SK-N-MC (cell line): ENCODE measurements around the gene RNPS1.

Experiments used
- DNase-seq: peaks from one replicate; pipeline ENCODE4 v3.0.0-alpha.2; 2011; ENCODE audit warnings: low read depth, low spot score
- H3K27ac ChIP-seq: fragments of 200-600 bp; sonication (generic); 2 replicates; pipeline ENCODE4 v1.5.1; 2016; ENCODE audit warnings: mixed run types
- H3K36me3 ChIP-seq: fragments of 200-600 bp; sonication (generic); 2 replicates; pipeline ENCODE4 v1.6.1; 2017; ENCODE audit warnings: antibody characterized with exemption, low read length, mixed read lengths; ENCODE audit not compliant: insufficient read depth
- H3K4me3 ChIP-seq: fragments of 200-600 bp; sonication (generic); 2 replicates; pipeline ENCODE4 v1.5.1; 2016
- H3K9ac ChIP-seq: fragments of 200-600 bp; sonication (generic); 2 replicates; pipeline ENCODE4 v1.8.0; 2017; ENCODE audit warnings: mixed run types, mixed read lengths; ENCODE audit not compliant: insufficient read length
- H3K9me3 ChIP-seq: fragments of 200-600 bp; sonication (generic); 2 replicates; pipeline ENCODE4 v1.6.1; 2017; ENCODE audit warnings: low read depth, mild to moderate bottlenecking, antibody characterized with exemption, low read length, moderate library complexity, mixed read lengths
- EZH2 ChIP-seq: fragments of 200-600 bp; sonication (generic); IDR thresholded peaks from one replicate; pipeline ENCODE4 v1.6.1; 2017; ENCODE audit warnings: antibody characterized with exemption
- FOXP2 ChIP-seq: optimal IDR thresholded peaks from 2 replicates; pipeline ENCODE3; 2011; ENCODE audit warnings: mild to moderate bottlenecking, moderate library complexity; ENCODE audit not compliant: insufficient read depth; ENCODE audit errors: extremely low read length, control extremely low read depth
- POLR2AphosphoS5 ChIP-seq: IDR thresholded peaks from 2 replicates; pipeline ENCODE4 v1.6.1; 2012; ENCODE audit warnings: mild to moderate bottlenecking, low read depth, low read length, borderline replicate concordance

The RNPS1 gene

DNA sequence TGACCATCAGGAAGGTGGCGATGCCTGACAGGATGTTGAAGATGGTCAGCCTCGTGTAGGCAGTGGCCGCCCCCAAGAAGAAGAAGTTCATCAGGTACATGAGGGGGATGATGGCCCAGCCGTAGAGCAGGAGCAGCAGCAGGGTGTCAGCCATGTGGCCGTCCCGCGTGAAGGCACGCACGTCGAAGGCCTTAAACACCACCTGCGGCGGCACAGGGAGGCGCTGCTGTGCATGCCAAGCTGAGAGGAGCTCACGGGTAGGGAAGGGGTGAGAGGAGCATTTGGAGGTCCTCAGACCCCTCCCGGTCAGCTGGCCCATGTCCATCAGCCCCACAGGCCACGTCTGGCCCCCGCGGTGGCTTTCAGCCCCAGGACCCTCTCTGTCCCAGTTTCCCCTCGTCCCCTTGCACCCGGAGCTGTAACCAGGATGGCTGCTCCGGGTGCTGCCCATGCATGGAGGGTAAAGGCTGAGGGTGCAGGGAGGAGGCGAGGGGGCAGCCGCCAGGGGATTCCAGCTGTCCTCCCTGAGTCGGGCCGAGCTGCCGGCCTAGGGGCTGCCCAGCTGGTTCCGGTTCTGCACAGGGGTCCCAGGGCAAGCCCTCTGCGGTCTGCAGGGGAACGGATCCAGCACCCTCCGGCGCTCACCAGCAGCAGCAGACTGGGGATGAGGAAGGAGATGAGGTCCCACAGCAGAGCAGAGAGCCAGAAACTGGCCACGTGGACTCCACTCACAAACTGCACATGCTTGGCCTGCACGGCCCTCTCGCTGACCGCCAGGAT lies 17.1 kb upstream of the RNPS1 start:
- H3K9ac ChIP-seq: no peak overlapping the region
- DNase-seq: no peak

DNA sequence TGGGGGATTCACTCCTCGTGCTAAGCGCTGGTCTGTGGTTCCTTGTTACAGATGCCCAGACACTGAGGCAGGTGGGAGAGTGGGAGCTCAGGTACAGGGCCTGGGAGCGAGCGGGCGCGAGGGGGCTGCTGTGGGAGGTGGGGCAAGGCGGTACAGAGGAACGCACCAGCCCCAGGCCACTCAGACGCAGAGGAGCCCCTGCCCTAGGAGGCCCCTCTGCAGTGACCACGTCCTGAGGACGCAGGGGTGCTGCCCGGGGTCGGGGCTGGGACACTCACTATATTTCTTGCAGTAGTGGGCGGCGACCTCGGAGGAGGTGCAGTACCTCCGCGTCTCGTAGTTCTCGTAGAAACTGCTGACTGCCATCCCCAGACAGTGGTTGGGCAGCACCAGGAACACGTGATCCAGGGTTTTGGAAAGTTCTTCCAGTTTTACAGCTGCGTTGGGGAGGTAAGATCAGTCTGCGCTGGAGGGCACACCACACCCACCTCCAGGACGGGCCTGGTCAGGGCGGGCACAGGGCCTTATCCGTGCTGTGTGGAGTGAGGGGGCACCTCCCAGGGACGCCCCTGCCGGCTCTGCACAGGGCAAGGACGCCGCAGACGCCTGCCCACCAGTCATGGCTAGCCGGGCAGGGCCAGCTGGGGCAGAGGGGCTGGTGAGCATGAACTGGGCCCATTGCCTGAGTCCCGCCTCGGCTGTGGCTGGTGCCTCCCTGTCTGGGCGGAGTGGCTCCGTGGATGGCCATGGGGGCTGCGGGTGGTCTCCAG lies 16.3 kb upstream of the RNPS1 start:
- H3K9ac ChIP-seq: no peak overlapping the region
- H3K36me3 ChIP-seq: no peaks in the 10 kb centered on the region
- TF ChIP-seq FOXP2 (no peak), EZH2 (no peak), POLR2AphosphoS5 (no peak)
- H3K9me3 ChIP-seq: no peaks in the 10 kb centered on the region
- H3K27ac ChIP-seq: no peak overlapping the region
- no peak for DNase-seq
- no peak overlapping the region for H3K4me3 ChIP-seq

More for the DNA sequence above, 17.1 kb upstream of the RNPS1 start:
- Histone ChIP-seq H3K9me3 (no peaks in the 10 kb centered on the region), H3K27ac (no peak overlapping the region), H3K4me3 (no peak overlapping the region), H3K36me3 (no peaks in the 10 kb centered on the region)
- TF ChIP-seq EZH2: no peak
- TF ChIP-seq POLR2AphosphoS5: no peak

DNA sequence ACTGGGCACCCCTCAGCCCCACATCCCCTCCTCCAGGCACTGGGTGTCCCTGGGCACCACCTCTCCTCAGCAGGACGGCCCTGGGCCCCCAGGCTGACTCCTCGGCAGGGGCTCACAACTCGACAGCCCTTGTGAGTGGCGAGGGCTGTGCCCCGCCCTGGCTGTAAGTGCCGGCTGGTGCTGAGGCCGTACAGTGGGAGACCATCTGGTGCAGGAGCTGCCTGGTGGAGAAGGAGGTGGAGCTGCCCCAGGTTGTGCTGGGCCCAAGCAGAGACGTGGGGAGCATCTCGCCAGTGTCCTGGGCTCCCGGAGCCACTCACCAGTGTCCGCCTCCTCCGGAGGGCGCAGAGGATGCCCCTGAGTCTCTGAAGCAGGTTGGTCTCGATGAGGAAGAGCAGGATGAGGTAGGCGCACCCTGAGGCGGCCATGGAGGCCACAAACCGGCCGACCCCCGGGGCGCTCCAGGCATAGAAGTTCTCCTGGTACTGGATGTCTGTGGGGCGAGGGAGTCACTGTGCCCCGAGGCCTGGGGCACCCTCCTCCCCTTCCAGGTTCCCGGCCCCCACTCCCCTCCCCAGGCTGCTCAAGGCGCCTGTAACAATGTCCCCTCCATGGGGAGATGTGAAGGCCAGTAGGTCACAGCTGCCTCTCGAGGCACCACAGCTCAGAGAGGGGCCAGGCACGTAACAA lies 15.1 kb upstream of the RNPS1 start:
- H3K4me3 ChIP-seq: no peak overlapping the region
- H3K36me3 ChIP-seq: no peaks in the 10 kb centered on the region
- DNase-seq: no peak
- TF ChIP-seq EZH2: no peak
- no peak for TF ChIP-seq FOXP2
- no peak for TF ChIP-seq POLR2AphosphoS5
- no peaks in the 10 kb centered on the region for H3K9me3 ChIP-seq
- no peak overlapping the region for H3K27ac ChIP-seq
- no peak overlapping the region for H3K9ac ChIP-seq

DNA sequence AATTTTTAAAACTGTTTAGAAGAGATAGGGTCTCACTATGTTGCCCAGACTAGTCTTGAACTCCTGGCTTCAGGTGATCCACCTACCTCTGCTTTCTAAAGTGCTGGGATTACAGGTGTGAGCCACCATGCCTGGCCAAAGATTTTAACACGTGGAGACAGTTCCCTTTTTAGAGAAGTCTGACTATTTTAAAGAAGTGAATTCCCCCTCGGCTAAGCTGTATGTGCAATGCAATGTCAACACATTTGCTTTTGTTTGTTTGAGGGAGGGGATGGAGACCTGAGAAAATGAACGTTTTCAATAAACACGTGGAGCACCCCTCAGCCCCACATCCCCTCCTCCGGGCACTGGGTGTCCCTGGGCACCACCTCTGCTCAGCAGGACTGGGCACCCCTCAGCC lies 14.3 kb upstream of the RNPS1 start:
- no peaks in the 10 kb centered on the region for H3K9me3 ChIP-seq
- H3K4me3 ChIP-seq: no peak overlapping the region
- H3K9ac ChIP-seq: no peak overlapping the region
- H3K36me3 ChIP-seq: no peaks in the 10 kb centered on the region
- DNase-seq: no peak
- TF ChIP-seq EZH2: no peak
- TF ChIP-seq FOXP2: no peak
- no peak for TF ChIP-seq POLR2AphosphoS5
- no peak overlapping the region for H3K27ac ChIP-seq

DNA sequence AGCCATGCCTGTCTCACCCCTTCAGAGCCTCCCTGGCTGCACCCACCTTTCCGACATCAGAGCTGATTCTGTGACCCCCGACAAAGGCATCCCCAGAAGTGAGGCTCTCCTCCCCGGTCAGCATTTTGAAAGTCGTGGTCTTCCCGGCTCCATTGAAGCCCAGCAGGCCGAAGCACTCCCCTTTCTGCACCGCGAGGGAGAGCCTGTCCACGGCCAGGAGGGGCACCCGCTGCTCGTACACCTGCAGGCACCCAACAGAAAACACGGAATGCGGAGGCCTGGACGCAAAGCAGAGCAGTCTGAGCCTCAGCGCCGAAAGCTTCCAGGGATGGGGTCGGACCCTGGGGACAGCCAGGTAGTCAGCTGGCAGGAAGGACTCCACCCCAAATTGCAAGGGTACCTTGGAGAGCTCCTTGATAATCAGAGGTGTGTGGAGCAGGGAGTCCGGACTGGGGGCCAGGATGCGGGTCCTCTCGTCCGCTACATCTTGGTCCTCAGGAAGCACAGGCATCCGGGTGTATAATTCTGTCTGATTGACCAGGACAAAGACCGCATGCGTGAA lies 13.1 kb upstream of the RNPS1 start:
- Histone ChIP-seq H3K9ac (no peak overlapping the region), H3K9me3 (no peaks in the 10 kb centered on the region), H3K27ac (no peak overlapping the region), H3K4me3 (no peak overlapping the region), H3K36me3 (no peaks in the 10 kb centered on the region)
- TF ChIP-seq FOXP2: no peak
- TF ChIP-seq POLR2AphosphoS5: no peak
- no peak for TF ChIP-seq EZH2
- no peak for DNase-seq

DNA sequence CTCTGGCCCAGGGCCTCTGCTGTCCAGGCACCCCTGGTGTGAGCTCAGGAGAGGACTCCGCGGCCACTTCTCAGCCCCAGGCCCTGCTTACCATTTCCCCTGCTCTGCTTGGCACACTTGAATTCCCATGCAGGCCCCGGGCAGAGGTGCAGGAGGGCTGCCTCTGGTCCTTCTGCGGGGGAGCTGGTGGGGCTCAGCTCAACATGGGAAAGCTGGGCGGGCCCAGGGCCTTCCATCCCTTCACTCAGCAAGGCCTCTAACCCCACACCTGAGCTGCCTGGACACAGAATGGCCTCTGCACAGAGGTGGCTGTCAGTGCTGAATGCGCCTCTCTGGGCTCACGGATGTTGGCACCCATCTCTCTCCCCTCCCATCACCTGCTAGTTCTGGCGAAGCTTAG lies 12.5 kb upstream of the RNPS1 start:
- Histone ChIP-seq H3K4me3 (no peak overlapping the region), H3K9ac (no peak overlapping the region), H3K27ac (no peak overlapping the region), H3K36me3 (no peaks in the 10 kb centered on the region), H3K9me3 (no peaks in the 10 kb centered on the region)
- no peak for DNase-seq
- TF ChIP-seq EZH2: no peak
- no peak for TF ChIP-seq POLR2AphosphoS5
- no peak for TF ChIP-seq FOXP2

DNA sequence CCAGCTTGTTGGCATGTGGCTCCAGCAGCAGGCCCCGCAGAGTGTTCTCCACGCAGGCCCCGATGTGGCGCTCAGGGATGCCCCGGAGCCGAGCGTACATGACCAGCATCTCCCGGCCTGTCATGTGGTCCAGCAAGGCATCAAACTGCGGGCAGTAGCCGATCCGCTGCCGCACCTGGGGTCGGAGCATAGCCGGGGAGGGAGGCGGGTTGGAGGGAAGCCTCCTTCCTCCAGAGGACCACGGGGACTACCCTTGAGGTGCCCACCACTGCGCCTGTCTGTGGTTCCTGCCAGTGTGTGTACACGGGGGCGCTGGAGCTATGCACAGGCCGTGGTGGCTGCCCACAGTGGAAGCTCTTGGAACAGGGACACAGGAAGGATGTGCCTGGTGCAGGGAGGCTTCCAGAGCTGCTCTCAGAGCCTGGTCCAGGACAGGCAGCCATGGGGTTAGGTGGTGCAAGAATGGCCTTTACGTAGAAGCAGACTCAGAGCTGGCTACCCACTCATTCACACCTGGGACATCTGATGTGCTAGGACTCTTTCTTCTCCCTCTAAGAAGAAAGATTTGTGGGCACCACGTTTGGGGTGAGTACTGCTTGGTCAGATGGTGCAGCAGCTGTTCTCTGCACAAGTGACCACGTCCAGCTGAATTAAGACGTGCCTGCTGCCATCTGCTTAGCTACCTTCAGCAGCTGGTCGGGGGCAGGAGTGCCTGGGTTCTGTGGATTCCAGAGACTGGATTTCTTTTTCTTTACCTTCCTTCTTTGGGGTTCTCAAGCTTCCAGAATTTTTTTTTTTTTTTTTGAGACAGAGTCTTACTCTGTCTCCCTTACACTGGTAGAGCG lies 11.3 kb upstream of the RNPS1 start:
- Histone ChIP-seq H3K9me3 (no peaks in the 10 kb centered on the region), H3K27ac (no peak overlapping the region), H3K36me3 (no peaks in the 10 kb centered on the region), H3K9ac (no peak overlapping the region), H3K4me3 (no peak overlapping the region)
- TF ChIP-seq EZH2 (no peak), FOXP2 (no peak), POLR2AphosphoS5 (no peak)
- no peak for DNase-seq
